PC-3 (cell line): ENCODE measurements around the gene JAG2. TPM values are rescaled to one million over a fixed set of nuclear protein-coding genes. Genes with fewer than 3 reads are reported as not detected.

Experiments used
- ATAC-seq: fragments of 200-7000 bp; cut with Tn5 transposase; 2 replicates; pipeline ENCODE4 v1.9.1; 2020; ENCODE audit warnings: mild to moderate bottlenecking, moderate library complexity
- BruUV-seq: library from RNA; stranded (reverse); fragments of 400-500 nt; replicated peaks from 2 replicates; lab custom pipeline; 2021; lab: Mats Ljungman, UMichigan
- CTCF ChIA-PET: fragments of 300-600 bp; sonication (Branson Sonifier 250); formaldehyde crosslinking; loops from one replicate; lab custom pipeline; 2022; ENCODE audit warnings: antibody characterized with exemption; lab: Charles Lee
- POLR2A ChIA-PET: fragments of 300-600 bp; sonication (Branson Sonifier 250); formaldehyde crosslinking; loops from one replicate; lab custom pipeline; 2022; ENCODE audit warnings: antibody characterized with exemption; ENCODE audit not compliant: unreplicated experiment; lab: Charles Lee
- DNase-seq: peaks from one replicate; pipeline ENCODE4 v3.0.0-alpha.2; 2015
- H2AFZ ChIP-seq: fragments of 300-600 bp; sonication (generic); 2 replicates; pipeline ENCODE4 v1.6.0; 2016; ENCODE audit warnings: antibody characterized with exemption, low read length
- H3F3A ChIP-seq: fragments of 300-600 bp; sonication (generic); one replicate; pipeline ENCODE4 v1.6.0; 2017; ENCODE audit warnings: antibody characterized with exemption, low read length, control low read depth, mild to moderate bottlenecking; ENCODE audit not compliant: unreplicated experiment
- H3K27ac ChIP-seq: fragments of 300-600 bp; sonication (generic); 2 replicates; pipeline ENCODE4 v1.5.1; 2016; ENCODE audit warnings: mild to moderate bottlenecking, low read length
- H3K27me3 ChIP-seq: fragments of 300-600 bp; sonication (generic); 2 replicates; pipeline ENCODE4 v1.6.1; 2016; ENCODE audit warnings: low read length, mixed read lengths
- H3K36me3 ChIP-seq: fragments of 300-600 bp; sonication (generic); 2 replicates; pipeline ENCODE4 v1.6.1; 2016; ENCODE audit warnings: low read depth, mixed run types, low read length, mixed read lengths
- H3K4me1 ChIP-seq: fragments of 300-600 bp; sonication (generic); 2 replicates; pipeline ENCODE4 v1.5.1; 2016; ENCODE audit warnings: low read length; ENCODE audit not compliant: insufficient read depth
- H3K4me2 ChIP-seq: fragments of 300-600 bp; sonication (generic); 2 replicates; pipeline ENCODE4 v1.6.0; 2016; ENCODE audit warnings: low read length
- H3K4me3 ChIP-seq: fragments of 300-600 bp; sonication (generic); 2 replicates; pipeline ENCODE4 v1.5.1; 2016; ENCODE audit warnings: mild to moderate bottlenecking, low read length, mixed read lengths
- H3K79me2 ChIP-seq: fragments of 300-600 bp; sonication (generic); 2 replicates; pipeline ENCODE4 v1.6.1; 2017; ENCODE audit warnings: low read length, mixed read lengths
- H3K9ac ChIP-seq: fragments of 300-600 bp; sonication (generic); 2 replicates; pipeline ENCODE4 v1.6.0; 2016; ENCODE audit warnings: mild to moderate bottlenecking, low read length
- H3K9me2 ChIP-seq: fragments of 300-600 bp; sonication (generic); replicated peaks from 2 replicates; pipeline ENCODE4 v1.6.1; 2016; ENCODE audit warnings: mixed run types, low read length, mixed read lengths
- H3K9me3 ChIP-seq: fragments of 300-600 bp; sonication (generic); 2 replicates; pipeline ENCODE4 v1.6.1; 2016; ENCODE audit warnings: low read length, mixed read lengths
- H4K20me1 ChIP-seq: fragments of 300-600 bp; sonication (generic); 2 replicates; pipeline ENCODE4 v1.6.1; 2016; ENCODE audit warnings: low read length, mixed read lengths
- CTCF ChIP-seq: fragments of 300-600 bp; sonication (generic); conservative IDR thresholded peaks from 2 replicates; pipeline ENCODE4 v1.5.1; 2017; ENCODE audit warnings: antibody characterized with exemption, low read depth, mild to moderate bottlenecking, low read length
- EZH2 ChIP-seq: fragments of 300-600 bp; sonication (generic); IDR thresholded peaks from one replicate; pipeline ENCODE4 v1.6.1; 2017; ENCODE audit warnings: antibody characterized with exemption, mild to moderate bottlenecking, low read length; ENCODE audit not compliant: unreplicated experiment
- EZH2phosphoT487 ChIP-seq: fragments of 300-600 bp; sonication (generic); IDR thresholded peaks from 2 replicates; pipeline ENCODE4 v1.6.1; 2018; ENCODE audit warnings: mild to moderate bottlenecking, antibody characterized with exemption, low read length, borderline replicate concordance
- intact Hi-C: fragments of 100-400 bp; cut with micrococcal nuclease; formaldehyde crosslinking; loops from 2 replicates; pipeline ENCODE4 v1.9.0; 2023
- total RNA-seq: library from RNA; depleted of rRNA; stranded (reverse); fragments of >200 nt; gene quantifications from 2 replicates; pipeline ENCODE4 v1.2.3, GENCODE V29; 2014

Gene JAG2
- total RNA-seq, 1 experiment from 2014 or later, result 57.1 TPM

- CTCF ChIA-PET, result no interaction called here
- DNase-seq, result no peak
Measured at GRCh38 chr14:105179191-105179590, 10.6 kb upstream of the JAG2 start.

GRCh38 chr14:105178868-105179140 lies 10.2 kb upstream of the JAG2 start:
- Histone ChIP-seq H3K79me2 (no peaks in the 10 kb centered on the region), H3K9ac (no peak overlapping the region), H3K9me3 (no peaks in the 10 kb centered on the region), H3F3A (no peaks in the 10 kb centered on the region), H3K4me2 (no peak overlapping the region), H3K4me3 (no peak overlapping the region), H3K9me2 (no peaks in the 10 kb centered on the region), H3K27ac (no peak overlapping the region), H4K20me1 (no peaks in the 10 kb centered on the region), H3K27me3 (no peaks in the 10 kb centered on the region), H2AFZ (no peak overlapping the region), H3K4me1 (0 out of 2 replicates have a peak, but pooled peaks cover 8% of the 10 kb centered on the region), H3K36me3 (no peaks in the 10 kb centered on the region)
- ChIA-PET POLR2A (no interaction called here), CTCF (no interaction called here)
- intact Hi-C loops, result no loop called here
- DNase-seq (no peak), ATAC-seq (no peak)
- TF ChIP-seq CTCF (no peak), EZH2phosphoT487 (no peak), EZH2 (no peak)
- no TSS peak for BruUV-seq

More at GRCh38 chr14:105179191-105179590, 10.6 kb upstream of the JAG2 start:
- no peaks in the 10 kb centered on the region for H3K9me3 ChIP-seq
- ATAC-seq, result no peak
- no TSS peak for BruUV-seq
- no peaks in the 10 kb centered on the region for H3K9me2 ChIP-seq
- POLR2A ChIA-PET, result no interaction called here
- no peaks in the 10 kb centered on the region for H3K36me3 ChIP-seq
- H3F3A ChIP-seq, result no peaks in the 10 kb centered on the region
- H2AFZ ChIP-seq, result no peak overlapping the region
- H3K27ac ChIP-seq, result no peak overlapping the region
- no peak overlapping the region for H3K4me3 ChIP-seq
- no peaks in the 10 kb centered on the region for H4K20me1 ChIP-seq
- no peak for TF ChIP-seq EZH2
- TF ChIP-seq EZH2phosphoT487, result no peak
- no peak for TF ChIP-seq CTCF
- no peak overlapping the region for H3K4me2 ChIP-seq
- H3K4me1 ChIP-seq, result 0 out of 2 replicates have a peak, but pooled peaks cover 8% of the 10 kb centered on the region
- intact Hi-C loops, result no loop called here
- H3K27me3 ChIP-seq, result no peaks in the 10 kb centered on the region
- H3K79me2 ChIP-seq, result no peaks in the 10 kb centered on the region
- no peak overlapping the region for H3K9ac ChIP-seq

DNA sequence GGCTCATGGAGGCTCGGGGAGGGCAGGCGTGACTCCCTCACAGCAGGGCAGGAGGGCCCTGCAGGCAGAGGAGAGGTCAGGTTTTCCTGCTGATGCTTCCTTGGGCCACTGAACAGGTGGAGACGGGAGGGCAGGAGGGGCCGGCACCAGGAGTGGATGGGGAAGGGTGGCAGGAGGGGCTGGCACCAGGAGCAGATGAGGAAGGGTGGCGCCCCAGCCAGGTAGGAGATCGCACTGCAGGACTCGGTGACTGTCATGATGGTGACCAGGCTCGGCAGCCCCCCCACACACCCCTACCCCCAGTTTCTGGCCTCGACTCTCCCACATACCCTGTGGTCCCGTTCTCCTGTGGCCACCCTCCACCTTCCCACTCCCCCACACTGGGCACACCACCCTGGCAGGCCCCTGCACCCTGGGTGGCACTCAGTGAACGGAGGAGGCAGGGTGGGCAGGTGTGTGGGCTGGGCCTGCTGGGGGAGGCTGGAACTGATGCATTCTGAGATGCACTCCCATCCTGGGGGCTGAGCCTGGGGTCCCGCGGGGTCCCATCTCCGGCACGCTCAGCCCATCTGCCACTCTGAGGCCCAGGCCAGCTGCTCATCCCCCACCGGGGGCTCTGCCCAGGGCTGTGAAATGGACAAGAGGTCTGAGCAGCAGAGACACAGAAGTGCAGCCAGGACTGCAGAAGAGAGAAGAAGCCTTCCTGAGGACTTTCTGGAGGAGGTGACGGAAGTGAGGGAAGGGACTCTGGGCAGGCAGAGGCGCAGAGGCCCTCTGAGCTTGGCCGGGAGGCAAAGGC lies 9.7 kb upstream of the JAG2 start:
- ChIA-PET POLR2A (no interaction called here), CTCF (no interaction called here)
- Histone ChIP-seq H4K20me1 (no peaks in the 10 kb centered on the region), H3K9me2 (no peaks in the 10 kb centered on the region), H3K4me2 (no peak overlapping the region), H2AFZ (no peak overlapping the region), H3K36me3 (no peaks in the 10 kb centered on the region), H3K4me3 (no peak overlapping the region), H3K9me3 (no peaks in the 10 kb centered on the region), H3K27me3 (no peaks in the 10 kb centered on the region), H3K4me1 (0 out of 2 replicates have a peak, but pooled peaks cover 8% of the 10 kb centered on the region), H3F3A (no peaks in the 10 kb centered on the region), H3K79me2 (no peaks in the 10 kb centered on the region), H3K9ac (no peak overlapping the region), H3K27ac (no peak overlapping the region)
- ATAC-seq (no peak), DNase-seq (no peak)
- intact Hi-C loops, result no loop called here
- no TSS peak for BruUV-seq
- TF ChIP-seq CTCF (no peak; the same call in 1 of the 2 replicates), EZH2 (no peak), EZH2phosphoT487 (no peak)
